CD4-positive, CD25-positive, alpha-beta regulatory T cell (primary cell): ENCODE results near the gene DLG5. TPM values are rescaled to one million over a fixed set of nuclear protein-coding genes. Genes with fewer than 3 reads are reported as not detected.

Source experiments
- ATAC-seq, 2 donors: fragments of 150-1000 bp; cut with Tn5 transposase; one replicate each; pipeline ENCODE4 v1.10.0; 2021; ENCODE audit warnings: low read depth in 2 of 2, moderate number of reproducible peaks in 2 of 2, moderate library complexity in 1 of 2
- DNase-seq, 3 donors: peaks; one replicate each; pipeline versions ENCODE4 v3.0.0 to v3.0.0-alpha.2; 2012 to 2022; ENCODE audit warnings: mixed read lengths in 1 of 3
- H3K27ac ChIP-seq: one replicate; pipeline ENCODE4 v1.7.0; 2013; ENCODE audit warnings: mild to moderate bottlenecking, low read length; ENCODE audit not compliant: insufficient read depth, poor library complexity, severe bottlenecking
- H3K27me3 ChIP-seq: one replicate; pipeline ENCODE4 v1.7.0; 2013; ENCODE audit warnings: low read length; ENCODE audit not compliant: control insufficient read depth, insufficient read depth
- H3K36me3 ChIP-seq: one replicate; pipeline ENCODE4 v1.7.0; 2013; ENCODE audit warnings: mild to moderate bottlenecking, low read length, moderate library complexity; ENCODE audit not compliant: control insufficient read depth, insufficient read depth
- H3K4me1 ChIP-seq: 2 replicates; pipeline ENCODE4 v1.7.0; 2013; ENCODE audit warnings: mild to moderate bottlenecking, low read length; ENCODE audit not compliant: insufficient read depth, control insufficient read depth, poor library complexity, severe bottlenecking
- H3K4me3 ChIP-seq: one replicate; pipeline ENCODE4 v1.7.0; 2013; ENCODE audit warnings: low read depth, mild to moderate bottlenecking, low read length, moderate library complexity
- H3K9me3 ChIP-seq, 2 experiments: 1 replicate in 1 of 2; 2 replicates in 1 of 2; pipeline ENCODE4 v1.7.0; 2013; ENCODE audit warnings: low read length in 2 of 2, mild to moderate bottlenecking in 1 of 2, moderate library complexity in 1 of 2; ENCODE audit not compliant: control insufficient read depth in 2 of 2
- H3K27ac Mint-ChIP-seq, 3 donors: one replicate each; pipeline ENCODE4 v1.8.0; 2020 to 2022; ENCODE audit warnings: mild to moderate bottlenecking in 3 of 3, mixed read lengths in 3 of 3, moderate library complexity in 2 of 3
- H3K27me3 Mint-ChIP-seq: one replicate; pipeline ENCODE4 v1.8.0; 2022; ENCODE audit warnings: mild to moderate bottlenecking, mixed read lengths
- H3K36me3 Mint-ChIP-seq: one replicate; pipeline ENCODE4 v1.8.0; 2020; ENCODE audit warnings: mixed read lengths
- H3K4me1 Mint-ChIP-seq, 4 donors: one replicate each; pipeline ENCODE4 v1.8.0; 2020 to 2022; ENCODE audit warnings: mixed read lengths in 4 of 4, mild to moderate bottlenecking in 1 of 4
- H3K4me3 Mint-ChIP-seq, 4 donors: one replicate each; pipeline ENCODE4 v1.8.0; 2020 to 2022; ENCODE audit warnings: mild to moderate bottlenecking in 4 of 4, mixed read lengths in 4 of 4, moderate library complexity in 3 of 4
- H3K9me3 Mint-ChIP-seq, 7 donors: one replicate each; pipeline ENCODE4 v1.8.0; 2020 to 2022; ENCODE audit warnings: mixed read lengths in 7 of 7, mild to moderate bottlenecking in 3 of 7, moderate library complexity in 2 of 7
- polyA plus RNA-seq, 4 donors: library from polyadenylated mRNA; unstranded; fragments of 300-500 nt; fragmentation: Illumina TruSeq; gene quantifications; one replicate each; pipeline ENCODE4 v1.2.3, GENCODE V29; 2021
- total RNA-seq: library from RNA; stranded (reverse); gene quantifications from one replicate; pipeline ENCODE4 v1.2.3, GENCODE V29; 2022

DLG5 gene
- total and polyA plus RNA-seq, 5 donors from 2014 or later = 0.06 to 3.7 (median 0.14) TPM; not detected in 1

DNA sequence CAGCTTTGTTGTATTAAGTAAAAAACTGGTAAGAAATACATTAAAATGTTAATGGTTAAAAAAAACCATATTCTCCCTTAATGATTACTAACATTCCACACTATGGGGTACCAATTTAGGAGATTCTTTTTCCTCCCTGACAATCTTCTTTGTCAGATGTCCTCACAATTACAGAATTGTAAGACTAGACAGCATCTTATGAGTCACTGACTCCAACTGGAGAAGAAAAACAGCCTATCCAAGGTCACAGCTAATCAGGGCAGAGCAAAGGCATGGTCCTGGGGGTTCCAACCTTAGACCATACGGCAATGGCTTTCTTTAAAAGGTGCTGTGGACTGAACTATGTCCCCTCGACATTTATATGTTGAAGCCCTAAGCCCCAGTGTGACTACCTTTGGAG is 127.6 kb downstream of the DLG5 start:
- no peaks in the 10 kb centered on the region for H3K9me3 ChIP-seq
- no peaks in the 10 kb centered on the region for H3K27me3 ChIP-seq
- H3K36me3 ChIP-seq = no peaks in the 10 kb centered on the region
- H3K4me1 ChIP-seq = no peaks in the 10 kb centered on the region
- ATAC-seq (no peak), DNase-seq (no peak)
- no peak overlapping the region for H3K27ac ChIP-seq
- Mint-ChIP-seq H3K27me3 (no peaks in the 10 kb centered on the region), H3K4me1 (peaks cover 0 to 21% (median 5%) of the 10 kb centered on the region in 4 donors), H3K36me3 (no peaks in the 10 kb centered on the region), H3K4me3 (no peak overlapping the region), H3K9me3 (no peaks in the 10 kb centered on the region), H3K27ac (peak overlapping the region in 1 of 3 donors; percentile 8)
- no peak overlapping the region for H3K4me3 ChIP-seq

DNA sequence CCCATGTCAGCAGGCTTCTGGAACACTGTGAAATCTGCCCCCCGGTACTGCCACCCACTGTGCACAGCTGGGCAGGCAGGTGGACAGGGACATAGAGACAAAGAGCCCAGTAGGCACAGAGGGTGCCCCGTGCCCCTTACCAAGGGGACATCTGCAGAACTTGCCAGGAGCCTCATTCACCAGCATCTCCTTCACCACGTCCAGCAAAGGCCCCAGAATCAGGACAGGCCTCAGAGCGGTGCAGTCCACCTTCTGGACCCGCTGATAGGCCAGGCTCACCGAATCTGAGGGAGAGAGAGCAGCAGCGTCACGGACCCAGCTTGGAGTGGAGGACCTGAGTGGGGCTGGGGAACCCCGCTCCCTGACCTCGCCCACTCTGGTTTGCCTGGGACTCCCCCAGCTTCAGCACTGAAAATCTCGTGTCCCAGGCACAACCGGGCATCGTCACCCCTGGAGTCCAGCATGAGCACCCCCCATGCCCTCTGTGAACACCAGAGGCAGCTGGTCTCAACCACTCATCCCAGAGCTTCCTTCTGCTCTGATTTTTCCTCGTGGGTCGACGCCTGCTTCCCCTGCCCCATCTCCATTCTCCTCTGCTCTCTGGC is 130.1 kb downstream of the DLG5 start:
- Mint-ChIP-seq H3K9me3 (no peaks in the 10 kb centered on the region), H3K27me3 (no peaks in the 10 kb centered on the region), H3K27ac (peak overlapping the region in 1 of 3 donors; percentile 16), H3K36me3 (no peaks in the 10 kb centered on the region), H3K4me1 (peaks cover 0 to 6% (median 3%) of the 10 kb centered on the region in 4 donors), H3K4me3 (no peak overlapping the region)
- ATAC-seq (no peak), DNase-seq (no peak)
- no peaks in the 10 kb centered on the region for H3K9me3 ChIP-seq
- no peaks in the 10 kb centered on the region for H3K36me3 ChIP-seq
- no peaks in the 10 kb centered on the region for H3K27me3 ChIP-seq
- H3K27ac ChIP-seq = no peak overlapping the region
- no peak overlapping the region for H3K4me3 ChIP-seq
- no peaks in the 10 kb centered on the region for H3K4me1 ChIP-seq

DNA sequence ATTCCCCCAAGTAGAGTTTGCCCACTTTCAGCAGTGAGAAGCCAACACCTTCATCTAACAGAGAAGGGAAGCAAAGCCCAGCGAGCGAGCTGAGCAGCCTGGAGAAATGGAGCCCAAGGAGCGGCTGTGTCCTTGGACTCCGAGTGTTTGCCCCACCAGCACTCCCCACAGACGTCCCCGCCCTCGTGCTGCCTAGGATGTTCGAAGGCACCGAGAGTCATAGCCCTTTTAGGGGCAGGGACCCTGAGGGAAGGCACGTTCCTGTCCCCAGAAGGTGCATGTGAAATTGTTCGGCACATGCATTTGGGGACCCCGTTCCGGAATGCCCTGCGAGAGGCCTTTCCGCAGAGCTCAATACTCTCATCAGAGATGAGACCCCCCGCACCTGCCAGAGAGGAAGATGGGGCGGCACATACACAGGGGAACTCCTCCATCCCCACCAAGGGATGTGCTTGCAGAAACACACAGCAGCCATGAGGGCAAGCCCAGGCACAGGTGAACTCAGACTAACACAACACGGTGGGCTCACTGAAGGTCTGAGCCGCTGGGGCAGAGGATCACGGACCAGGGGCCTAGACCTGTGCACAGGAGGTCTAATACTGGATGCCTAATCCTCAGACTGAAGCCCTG is 131.0 kb downstream of the DLG5 start:
- H3K4me3 Mint-ChIP-seq = no peak overlapping the region
- no peak overlapping the region for H3K27ac ChIP-seq
- no peaks in the 10 kb centered on the region for H3K36me3 ChIP-seq
- H3K4me3 ChIP-seq = no peak overlapping the region
- H3K27me3 Mint-ChIP-seq = no peaks in the 10 kb centered on the region
- no peaks in the 10 kb centered on the region for H3K9me3 ChIP-seq
- H3K27me3 ChIP-seq = no peaks in the 10 kb centered on the region
- H3K27ac Mint-ChIP-seq = peak overlapping the region in 1 of 3 donors; percentile 40
- ATAC-seq (no peak), DNase-seq (no peak)
- no peaks in the 10 kb centered on the region for H3K9me3 Mint-ChIP-seq
- no peaks in the 10 kb centered on the region for H3K36me3 Mint-ChIP-seq
- no peaks in the 10 kb centered on the region for H3K4me1 Mint-ChIP-seq
- no peaks in the 10 kb centered on the region for H3K4me1 ChIP-seq

DNA sequence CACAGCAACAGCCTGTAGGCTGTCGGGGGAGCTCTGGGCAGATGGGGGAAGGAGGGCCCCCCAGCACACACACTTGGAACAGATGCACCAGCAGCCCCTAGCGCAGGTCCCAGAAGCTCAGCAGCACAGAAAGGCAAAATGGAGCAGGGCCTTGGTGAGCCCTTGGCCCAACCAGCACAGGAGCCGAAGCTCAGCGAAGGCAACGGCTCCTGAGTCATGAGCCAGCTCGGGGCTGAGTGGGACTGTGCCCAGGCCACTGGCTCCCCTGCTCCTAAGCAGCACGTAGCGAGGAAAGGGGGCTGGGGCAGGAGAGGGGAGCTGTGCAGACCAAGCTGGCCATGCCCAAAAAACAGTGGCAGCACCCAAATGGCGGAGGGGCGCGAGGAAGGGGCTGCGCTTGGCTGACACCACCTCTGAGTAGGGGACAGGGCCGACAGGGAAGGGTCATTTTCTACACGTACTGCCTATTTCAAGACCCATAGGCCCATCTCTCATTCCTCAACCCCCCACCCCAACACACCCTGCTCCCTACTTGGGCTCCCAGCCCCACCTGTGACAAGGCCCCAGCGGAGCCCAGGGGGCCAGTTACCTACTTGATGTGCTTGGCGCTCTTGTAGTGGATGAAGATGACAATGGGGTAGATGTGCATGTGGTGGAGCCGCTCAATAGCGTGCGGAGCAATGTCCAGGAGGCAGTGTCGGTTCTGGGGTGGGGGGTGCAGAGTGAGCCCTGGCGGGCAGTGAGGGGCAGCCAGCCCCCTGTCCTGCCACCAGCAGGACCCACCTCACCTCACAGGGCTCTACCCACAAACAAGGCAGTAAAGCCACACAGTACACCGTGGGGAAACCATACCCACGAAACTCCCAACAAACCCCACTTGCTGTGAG is 132.1 kb downstream of the DLG5 start:
- Mint-ChIP-seq H3K27me3 (no peaks in the 10 kb centered on the region), H3K27ac (no peak overlapping the region), H3K36me3 (no peaks in the 10 kb centered on the region), H3K4me1 (no peaks in the 10 kb centered on the region), H3K9me3 (no peaks in the 10 kb centered on the region), H3K4me3 (no peak overlapping the region)
- Histone ChIP-seq H3K27me3 (no peaks in the 10 kb centered on the region), H3K36me3 (no peaks in the 10 kb centered on the region), H3K4me1 (no peaks in the 10 kb centered on the region), H3K27ac (no peak overlapping the region), H3K4me3 (no peak overlapping the region), H3K9me3 (no peaks in the 10 kb centered on the region)
- ATAC-seq = no peak
- no peak for DNase-seq

- Mint-ChIP-seq H3K27ac (no peak overlapping the region), H3K9me3 (no peaks in the 10 kb centered on the region)
Measured at GRCh38 chr10:77793831-77794230, 132.7 kb downstream of the DLG5 start.

DNA sequence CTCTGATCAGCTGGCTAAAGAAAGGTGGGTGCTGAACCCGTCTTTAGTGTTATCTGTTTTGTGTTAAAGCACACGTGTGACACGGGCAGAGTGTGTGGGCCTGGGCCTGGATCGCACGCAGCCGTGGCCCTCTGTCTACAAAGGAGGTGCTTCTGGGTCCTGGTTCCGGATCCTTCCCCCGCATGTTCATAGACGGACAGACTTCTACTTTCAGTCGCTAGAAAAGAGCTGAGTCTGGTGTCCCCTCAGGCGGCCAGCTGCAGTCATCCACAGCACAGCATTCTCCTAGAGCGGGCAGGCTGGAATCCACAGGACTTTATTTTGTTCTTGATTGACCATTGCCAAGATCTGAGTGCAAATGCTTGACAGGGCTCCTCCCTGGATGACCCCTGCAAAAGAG is 134.4 kb downstream of the DLG5 start:
- Mint-ChIP-seq H3K4me1 (no peaks in the 10 kb centered on the region), H3K4me3 (no peak overlapping the region), H3K9me3 (no peaks in the 10 kb centered on the region), H3K27me3 (no peaks in the 10 kb centered on the region), H3K36me3 (no peaks in the 10 kb centered on the region), H3K27ac (no peak overlapping the region)
- no peaks in the 10 kb centered on the region for H3K4me1 ChIP-seq
- no peak overlapping the region for H3K4me3 ChIP-seq
- no peak for ATAC-seq
- no peaks in the 10 kb centered on the region for H3K9me3 ChIP-seq
- no peaks in the 10 kb centered on the region for H3K36me3 ChIP-seq
- DNase-seq = no peak
- H3K27me3 ChIP-seq = no peaks in the 10 kb centered on the region
- H3K27ac ChIP-seq = no peak overlapping the region

More at GRCh38 chr10:77793831-77794230, 132.7 kb downstream of the DLG5 start:
- DNase-seq (no peak), ATAC-seq (no peak)
- no peaks in the 10 kb centered on the region for H3K36me3 ChIP-seq
- no peak overlapping the region for H3K27ac ChIP-seq
- H3K27me3 ChIP-seq = no peaks in the 10 kb centered on the region
- H3K9me3 ChIP-seq = no peaks in the 10 kb centered on the region
- H3K4me3 ChIP-seq = no peak overlapping the region
- Mint-ChIP-seq H3K4me3 (no peak overlapping the region), H3K27me3 (no peaks in the 10 kb centered on the region), H3K4me1 (no peaks in the 10 kb centered on the region), H3K36me3 (no peaks in the 10 kb centered on the region)
- no peaks in the 10 kb centered on the region for H3K4me1 ChIP-seq

GRCh38 chr10:77791506-77791905 is 135.0 kb downstream of the DLG5 start:
- ATAC-seq (no peak), DNase-seq (no peak)
- no peaks in the 10 kb centered on the region for H3K9me3 Mint-ChIP-seq
- H3K36me3 Mint-ChIP-seq = no peaks in the 10 kb centered on the region
- Histone ChIP-seq H3K4me3 (no peak overlapping the region), H3K9me3 (no peaks in the 10 kb centered on the region), H3K4me1 (no peaks in the 10 kb centered on the region), H3K27me3 (no peaks in the 10 kb centered on the region), H3K27ac (no peak overlapping the region), H3K36me3 (no peaks in the 10 kb centered on the region)
- H3K27me3 Mint-ChIP-seq = no peaks in the 10 kb centered on the region
- H3K27ac Mint-ChIP-seq = no peak overlapping the region
- no peak overlapping the region for H3K4me3 Mint-ChIP-seq
- no peaks in the 10 kb centered on the region for H3K4me1 Mint-ChIP-seq
